Retinal pigment epithelial cell (primary cell): ENCODE data around the gene ATP2B2.

Experiments
- DNase-seq: peaks from one replicate; pipeline ENCODE4 v3.0.0-alpha.2; 2010; ENCODE audit warnings: low read depth
- H3K4me3 ChIP-seq: 2 replicates; pipeline ENCODE4 v1.5.1; 2011; ENCODE audit warnings: mild to moderate bottlenecking, low read length, control low read depth, moderate library complexity
- TF ChIP-seq, protein P1 (sequence below): conservative IDR thresholded peaks from 2 replicates; pipeline ENCODE4 v1.5.1; 2011; ENCODE audit warnings: low read depth, low read length, control low read depth, inconsistent platforms

ATP2B2 gene

DNA sequence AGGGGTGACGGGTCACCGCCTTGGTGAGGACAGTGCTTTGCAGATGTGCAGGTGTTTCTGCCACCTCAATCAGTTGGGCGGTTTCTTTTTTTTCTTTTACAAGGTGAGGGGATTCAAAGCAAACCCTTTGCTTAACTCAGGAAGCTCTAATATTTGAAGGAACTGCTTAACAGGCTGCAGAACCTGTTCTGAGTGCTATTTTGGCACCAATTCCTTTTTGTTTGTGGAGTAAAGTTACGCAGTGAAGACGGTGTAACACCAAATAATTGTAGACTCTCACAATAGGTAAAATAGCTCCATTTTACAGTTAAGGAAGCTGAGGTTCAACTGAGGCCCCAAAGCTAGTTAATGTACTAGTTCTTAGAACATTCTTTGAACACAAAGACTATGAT lies 219.3 kb downstream of the ATP2B2 start:
- TF ChIP-seq, protein P1, sequence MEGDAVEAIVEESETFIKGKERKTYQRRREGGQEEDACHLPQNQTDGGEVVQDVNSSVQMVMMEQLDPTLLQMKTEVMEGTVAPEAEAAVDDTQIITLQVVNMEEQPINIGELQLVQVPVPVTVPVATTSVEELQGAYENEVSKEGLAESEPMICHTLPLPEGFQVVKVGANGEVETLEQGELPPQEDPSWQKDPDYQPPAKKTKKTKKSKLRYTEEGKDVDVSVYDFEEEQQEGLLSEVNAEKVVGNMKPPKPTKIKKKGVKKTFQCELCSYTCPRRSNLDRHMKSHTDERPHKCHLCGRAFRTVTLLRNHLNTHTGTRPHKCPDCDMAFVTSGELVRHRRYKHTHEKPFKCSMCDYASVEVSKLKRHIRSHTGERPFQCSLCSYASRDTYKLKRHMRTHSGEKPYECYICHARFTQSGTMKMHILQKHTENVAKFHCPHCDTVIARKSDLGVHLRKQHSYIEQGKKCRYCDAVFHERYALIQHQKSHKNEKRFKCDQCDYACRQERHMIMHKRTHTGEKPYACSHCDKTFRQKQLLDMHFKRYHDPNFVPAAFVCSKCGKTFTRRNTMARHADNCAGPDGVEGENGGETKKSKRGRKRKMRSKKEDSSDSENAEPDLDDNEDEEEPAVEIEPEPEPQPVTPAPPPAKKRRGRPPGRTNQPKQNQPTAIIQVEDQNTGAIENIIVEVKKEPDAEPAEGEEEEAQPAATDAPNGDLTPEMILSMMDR = no peak

DNA sequence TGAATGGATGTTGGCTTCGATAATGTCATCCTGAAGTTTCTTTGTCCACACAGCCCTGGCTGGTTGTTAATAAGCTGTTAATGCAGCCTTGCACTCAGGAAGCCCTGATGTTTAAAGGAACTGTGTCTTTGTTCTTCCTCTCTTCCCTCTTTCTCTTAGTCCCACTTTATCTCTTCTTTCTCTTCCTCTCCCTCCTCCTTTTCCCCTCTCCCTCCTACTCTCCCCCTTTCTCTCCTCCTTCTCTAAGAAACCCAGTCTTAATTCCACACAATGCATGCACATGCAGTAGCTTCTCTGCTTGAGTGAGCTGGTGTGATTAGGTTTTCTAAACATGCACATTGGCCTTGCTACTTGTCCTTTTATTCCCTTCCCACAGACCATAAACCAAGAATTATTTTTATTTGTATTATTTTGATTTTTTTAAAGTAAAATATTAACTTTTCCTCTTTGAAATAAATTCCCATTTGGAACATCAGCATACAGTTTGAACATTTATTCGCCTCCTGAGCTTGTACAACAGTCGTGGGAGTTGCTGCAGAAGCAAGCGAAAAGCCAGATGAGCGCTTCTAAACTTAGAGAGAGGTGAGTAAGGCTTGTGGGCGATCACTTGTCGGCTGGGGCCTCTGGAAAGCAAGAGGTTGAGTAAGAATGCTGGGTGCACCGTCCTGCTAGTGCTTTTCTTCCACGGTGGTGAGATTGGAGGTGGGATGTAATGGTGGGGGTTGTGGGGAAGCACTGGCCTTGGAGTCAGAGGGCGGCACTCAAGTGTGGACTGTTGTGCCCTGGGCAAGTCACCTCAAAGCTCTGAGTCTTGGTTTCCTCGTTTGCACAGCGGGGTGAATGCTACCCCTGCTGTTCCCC lies 219.9 kb downstream of the ATP2B2 start:
- no peak overlapping the region for H3K4me3 ChIP-seq
- no peak for DNase-seq
- TF ChIP-seq, protein P1 = no peak

More for the DNA sequence above, 219.3 kb downstream of the ATP2B2 start:
- H3K4me3 ChIP-seq = no peak overlapping the region
- DNase-seq = no peak

DNA sequence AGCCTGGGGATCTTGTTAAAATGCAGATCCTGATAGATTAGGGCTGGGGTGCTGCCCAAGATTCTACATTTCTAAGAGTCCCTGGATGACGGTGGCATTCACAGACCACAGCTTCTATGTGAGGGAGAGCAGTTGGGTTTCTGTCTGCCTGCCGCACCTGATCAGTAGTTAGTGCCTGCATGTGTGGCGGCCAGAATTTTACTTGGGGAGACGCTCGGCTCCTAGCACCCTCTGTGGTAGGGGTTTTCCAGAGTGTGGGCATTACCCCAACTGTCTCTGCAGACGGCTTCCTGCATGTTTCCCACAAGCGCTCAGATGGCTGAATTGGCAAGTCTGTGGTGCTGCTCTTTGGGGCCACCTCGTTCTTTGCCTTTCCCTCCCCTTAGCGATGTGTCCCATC lies 220.9 kb downstream of the ATP2B2 start:
- TF ChIP-seq, protein P1 = no peak
- no peak for DNase-seq
- no peak overlapping the region for H3K4me3 ChIP-seq

- TF ChIP-seq, protein P1 = no peak
- DNase-seq = peak; percentile 95
- no peak overlapping the region for H3K4me3 ChIP-seq
Observed at GRCh38 chr3:10283638-10284037, 221.7 kb downstream of the ATP2B2 start.

DNA sequence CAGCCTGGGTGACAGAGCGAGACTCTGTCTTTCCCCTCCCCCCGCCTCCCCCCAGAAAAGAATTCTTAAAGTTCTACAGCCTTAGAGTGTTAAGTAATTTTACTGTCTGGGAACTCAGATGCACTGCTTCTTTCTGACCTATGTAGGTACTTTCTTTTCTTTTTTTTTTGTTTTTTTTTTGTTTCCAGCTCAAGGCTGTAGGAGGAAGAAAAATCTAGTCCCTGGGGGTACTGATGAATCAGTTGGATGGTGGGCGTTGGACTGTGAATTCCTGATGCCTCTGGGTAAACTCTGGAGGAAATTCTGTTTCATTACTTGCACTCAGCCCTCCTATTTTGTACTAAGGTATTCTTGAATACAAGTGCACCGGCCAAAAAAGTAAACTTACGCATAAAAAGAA lies 223.4 kb downstream of the ATP2B2 start:
- TF ChIP-seq, protein P1 = no peak
- no peak for DNase-seq
- no peak overlapping the region for H3K4me3 ChIP-seq

GRCh38 chr3:10280571-10280970 lies 224.8 kb downstream of the ATP2B2 start:
- DNase-seq = no peak
- TF ChIP-seq, protein P1 = no peak
- no peak overlapping the region for H3K4me3 ChIP-seq

- TF ChIP-seq, protein P1 = no peak
- DNase-seq = no peak
- H3K4me3 ChIP-seq = no peak overlapping the region
Observed at GRCh38 chr3:10280177-10280529, 225.2 kb downstream of the ATP2B2 start.
